ENCODE measurements around the gene NAT16. TPM values are rescaled to one million over a fixed set of nuclear protein-coding genes. Genes with fewer than 3 reads are reported as not detected.

The NAT16 gene
- total and polyA plus RNA-seq, 2 of the 13 experiments (the other 11 are each of a cell fraction or from before 2014, with no cell fraction given): 0.04 TPM; not detected in 1

- TF ChIP-seq FOXC1 (CRISPR knock-in tag; IDR thresholded peaks at IDR 0.05; ENCODE audit: borderline replicate concordance) (no peak), JUN (CRISPR knock-in tag; IDR thresholded peaks at IDR 0.05) (no peak), DMTF1 (CRISPR knock-in tag; IDR thresholded peaks at IDR 0.05) (no peak), ZNF263 (CRISPR knock-in tag; IDR thresholded peaks at IDR 0.05) (no peak), ETV6 (CRISPR knock-in tag; conservative IDR thresholded peaks at IDR 0.05) (no peak), NPAS2 (CRISPR knock-in tag; IDR thresholded peaks at IDR 0.05; ENCODE audit: borderline replicate concordance) (no peak), MATR3 (CRISPR knock-in tag; IDR thresholded peaks at IDR 0.05) (no peak), SMYD3 (CRISPR knock-in tag; IDR thresholded peaks at IDR 0.05) (peak; percentile 57; the same call in 1 of the 2 replicates), HDAC2 (CRISPR knock-in tag; IDR thresholded peaks at IDR 0.05) (peak; percentile 49; the same call in 1 of the 2 replicates), CC2D1A (CRISPR knock-in tag; IDR thresholded peaks at IDR 0.05) (no peak), DNMT3B (CRISPR knock-in tag; conservative IDR thresholded peaks at IDR 0.05) (no peak), ZNF768 (CRISPR knock-in tag; IDR thresholded peaks at IDR 0.05) (no peak), ERF (CRISPR knock-in tag; IDR thresholded peaks at IDR 0.05) (peak; percentile 84), AHDC1 (CRISPR knock-in tag; IDR thresholded peaks at IDR 0.05; ENCODE audit: borderline replicate concordance) (peak; percentile 77; the same call in 1 of the 2 replicates), TFAP4 (IDR thresholded peaks at IDR 0.05; ENCODE audit: borderline replicate concordance, low read depth) (peak; percentile 95), PRMT3 (CRISPR knock-in tag; IDR thresholded peaks at IDR 0.05; ENCODE audit: borderline replicate concordance, low read depth) (no peak), CBX1 (IDR thresholded peaks at IDR 0.05; ENCODE audit: low read depth) (no peak), RFX1 (IDR thresholded peaks at IDR 0.05) (peak; percentile 80)
- TF ChIP-seq, protein P1, sequence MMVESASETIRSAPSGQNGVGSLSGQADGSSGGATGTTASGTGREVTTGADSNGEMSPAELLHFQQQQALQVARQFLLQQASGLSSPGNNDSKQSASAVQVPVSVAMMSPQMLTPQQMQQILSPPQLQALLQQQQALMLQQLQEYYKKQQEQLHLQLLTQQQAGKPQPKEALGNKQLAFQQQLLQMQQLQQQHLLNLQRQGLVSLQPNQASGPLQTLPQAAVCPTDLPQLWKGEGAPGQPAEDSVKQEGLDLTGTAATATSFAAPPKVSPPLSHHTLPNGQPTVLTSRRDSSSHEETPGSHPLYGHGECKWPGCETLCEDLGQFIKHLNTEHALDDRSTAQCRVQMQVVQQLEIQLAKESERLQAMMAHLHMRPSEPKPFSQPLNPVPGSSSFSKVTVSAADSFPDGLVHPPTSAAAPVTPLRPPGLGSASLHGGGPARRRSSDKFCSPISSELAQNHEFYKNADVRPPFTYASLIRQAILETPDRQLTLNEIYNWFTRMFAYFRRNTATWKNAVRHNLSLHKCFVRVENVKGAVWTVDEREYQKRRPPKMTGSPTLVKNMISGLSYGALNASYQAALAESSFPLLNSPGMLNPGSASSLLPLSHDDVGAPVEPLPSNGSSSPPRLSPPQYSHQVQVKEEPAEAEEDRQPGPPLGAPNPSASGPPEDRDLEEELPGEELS (CRISPR knock-in tag; IDR thresholded peaks at IDR 0.05): peak; percentile 96
These were observed 55.6 kb downstream of the NAT16 start (continued) for GRCh38 chr7:101124376-101125056.
